GM18520 (cell line): Measurements from ENCODE around the gene ANXA2.

Source experiments
- ATAC-seq: cut with Tn5 transposase; IDR thresholded peaks from one replicate; pipeline ENCODE4 v1.9.1; 2021; ENCODE audit not compliant: unreplicated experiment

The ANXA2 gene

GRCh38 chr15:60390231-60390630 lies 7.6 kb downstream of the ANXA2 start:
- ATAC-seq: no peak

- peak; percentile 76 for ATAC-seq
Measured at GRCh38 chr15:60389261-60390077, 8.3 kb downstream of the ANXA2 start.

GRCh38 chr15:60387321-60387720 lies 10.5 kb downstream of the ANXA2 start:
- no peak for ATAC-seq

- ATAC-seq: no peak
Measured at GRCh38 chr15:60386615-60387014, 11.2 kb downstream of the ANXA2 start.

- no peak for ATAC-seq
Measured at GRCh38 chr15:60385620-60386552, 11.9 kb downstream of the ANXA2 start.

DNA sequence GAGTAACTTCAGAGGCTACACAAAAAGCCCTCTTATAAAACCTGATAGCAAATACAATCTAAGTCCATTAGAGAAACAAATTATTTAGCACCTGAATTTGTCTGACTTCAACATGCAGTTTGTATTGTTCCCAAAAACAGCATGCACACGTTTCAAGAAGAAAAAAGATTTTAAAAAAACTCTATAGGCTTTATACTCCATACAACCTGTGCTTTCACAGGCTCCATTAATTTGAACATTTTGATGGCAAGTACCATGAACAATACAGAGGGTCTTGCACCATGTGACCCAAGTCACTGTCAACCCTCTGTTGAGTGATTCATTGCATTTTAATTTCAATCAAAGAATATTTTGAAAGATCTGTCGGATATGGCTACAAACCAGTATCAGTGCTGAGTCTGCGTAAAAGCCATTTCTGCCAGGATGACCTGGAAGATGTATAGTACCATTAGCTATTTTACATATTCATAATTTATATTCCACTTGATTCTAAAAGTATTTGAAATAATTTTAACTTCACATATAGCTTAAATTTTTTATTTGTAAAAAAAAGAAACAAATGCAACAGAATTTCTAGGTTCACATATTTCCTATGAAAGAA lies 13.2 kb downstream of the ANXA2 start:
- no peak for ATAC-seq

DNA sequence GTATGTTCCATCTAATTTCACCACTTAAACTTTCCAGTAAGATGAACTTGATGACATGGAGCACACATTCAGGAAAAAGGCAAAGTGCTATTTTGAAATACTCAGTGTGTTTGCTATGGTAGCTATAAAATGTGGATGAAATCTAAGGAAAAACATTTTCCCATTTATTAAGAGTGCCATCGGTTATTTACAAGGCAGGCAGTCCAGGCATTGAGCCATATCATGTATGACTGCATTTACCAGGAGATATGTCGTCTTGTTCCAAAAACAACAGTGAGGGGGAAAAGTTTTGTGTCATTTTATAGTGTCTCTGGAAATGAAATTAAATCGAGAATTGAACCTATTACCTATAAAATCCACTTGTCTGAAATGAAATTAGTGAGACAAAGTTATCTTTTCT lies 13.7 kb downstream of the ANXA2 start:
- ATAC-seq: no peak

DNA sequence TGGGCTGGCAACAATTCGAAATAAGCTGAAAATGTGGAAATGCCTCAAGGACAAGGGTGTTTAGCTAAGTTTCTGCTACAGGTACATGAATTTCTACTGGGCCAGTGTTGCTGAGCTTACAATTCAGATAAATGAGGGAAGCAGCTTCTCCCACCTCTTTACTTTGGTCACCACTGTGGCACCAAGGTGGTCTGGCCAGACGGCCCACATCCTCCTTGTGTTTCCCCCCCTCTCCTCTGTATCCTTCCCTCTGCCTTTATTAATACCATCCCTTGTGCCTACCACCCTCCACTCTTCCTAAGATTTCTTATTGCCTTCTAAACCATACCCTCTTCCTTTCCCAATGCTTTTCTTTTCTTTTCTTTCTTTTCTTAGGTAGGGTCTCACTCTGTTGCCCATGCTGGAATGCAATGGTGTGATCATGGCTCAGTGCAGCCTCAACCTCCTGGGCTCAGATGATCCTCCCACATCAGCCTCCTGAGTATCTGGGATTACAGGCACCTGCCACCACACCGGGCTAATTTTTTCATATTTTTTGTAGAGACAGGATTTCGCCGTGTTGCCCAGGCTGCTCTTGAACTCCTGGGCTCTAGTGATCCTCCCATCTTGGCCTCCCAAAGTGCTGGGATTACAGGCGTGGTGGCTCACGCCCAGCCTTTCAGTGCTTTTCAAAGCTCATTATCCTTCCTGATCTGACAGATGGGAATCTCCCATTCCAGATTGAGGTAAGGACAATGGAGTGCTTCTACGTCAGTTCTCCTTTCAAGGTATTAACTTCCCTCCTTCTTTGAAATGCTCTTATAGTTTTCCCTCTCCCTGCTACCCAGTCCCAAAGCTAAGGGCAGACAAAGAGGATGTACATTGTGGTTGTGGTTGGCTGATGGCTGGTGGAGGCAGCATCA lies 14.8 kb downstream of the ANXA2 start:
- no peak for ATAC-seq

DNA sequence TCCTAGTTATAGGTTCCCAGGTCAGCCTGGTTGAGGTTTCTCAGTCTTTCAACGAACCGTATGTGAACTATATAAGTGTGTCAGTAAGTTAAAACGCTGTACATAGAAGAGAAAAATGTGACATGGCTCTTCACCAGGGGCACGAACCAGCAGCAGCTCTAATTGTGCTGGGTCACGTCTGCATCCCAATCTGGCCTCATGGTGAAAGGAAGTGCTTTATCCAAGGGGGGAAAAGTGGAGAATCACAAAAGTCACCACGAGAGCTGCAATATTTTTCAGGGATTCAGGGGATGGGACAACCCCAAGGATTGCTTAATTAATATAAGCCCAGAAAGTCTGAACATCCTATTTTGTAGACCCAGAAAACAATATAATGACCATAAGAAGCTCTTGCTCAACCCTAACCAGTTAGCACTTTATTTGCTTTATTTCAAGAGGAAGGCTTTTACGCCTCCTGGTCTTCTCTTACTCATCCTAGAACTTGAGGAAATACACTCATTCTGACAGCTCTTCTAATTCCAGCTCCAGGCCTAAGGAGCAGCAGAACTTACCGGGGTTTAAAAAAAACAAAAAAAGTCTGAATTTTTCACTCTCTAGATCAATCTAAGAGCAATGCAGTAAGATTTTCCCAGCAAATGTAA lies 16.5 kb downstream of the ANXA2 start:
- ATAC-seq: no peak

- ATAC-seq: no peak
Measured at GRCh38 chr15:60379525-60380274, 18.1 kb downstream of the ANXA2 start.

DNA sequence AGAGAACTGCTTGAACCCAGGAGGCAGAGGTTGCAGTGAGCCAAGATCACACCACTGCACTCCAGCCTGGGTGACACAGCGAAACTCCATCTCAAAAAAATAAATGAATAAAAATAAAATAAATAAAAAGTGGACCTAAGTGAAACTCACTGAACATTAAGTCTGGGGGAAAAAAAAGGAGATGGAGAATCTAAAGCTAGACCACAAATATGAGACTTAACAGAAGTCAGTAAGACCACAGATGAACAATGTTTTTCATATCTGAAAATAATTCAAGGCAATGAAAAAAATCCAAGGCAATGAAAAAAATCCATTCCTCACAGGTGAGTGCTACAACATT lies 18.6 kb downstream of the ANXA2 start:
- ATAC-seq: no peak

DNA sequence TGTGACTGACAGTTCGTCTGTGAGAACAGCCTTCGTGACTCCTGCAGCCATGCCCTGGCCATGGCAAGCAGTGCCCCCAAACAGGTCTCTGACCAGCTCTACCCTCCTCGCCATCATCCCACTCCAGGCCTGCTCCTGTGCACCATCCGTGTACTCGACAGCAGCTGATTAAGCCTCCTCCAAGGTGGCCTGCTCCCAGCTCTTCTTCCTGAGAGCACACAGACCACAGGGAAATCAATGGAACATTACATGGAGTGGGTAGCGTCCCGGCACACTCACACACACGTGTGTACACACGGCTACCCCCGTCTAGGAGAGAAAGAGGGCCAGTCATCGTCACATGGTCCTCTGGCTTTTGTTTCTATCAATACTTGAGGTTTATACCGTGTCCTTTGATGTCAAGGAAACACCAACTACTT lies 21.1 kb downstream of the ANXA2 start:
- no peak for ATAC-seq

DNA sequence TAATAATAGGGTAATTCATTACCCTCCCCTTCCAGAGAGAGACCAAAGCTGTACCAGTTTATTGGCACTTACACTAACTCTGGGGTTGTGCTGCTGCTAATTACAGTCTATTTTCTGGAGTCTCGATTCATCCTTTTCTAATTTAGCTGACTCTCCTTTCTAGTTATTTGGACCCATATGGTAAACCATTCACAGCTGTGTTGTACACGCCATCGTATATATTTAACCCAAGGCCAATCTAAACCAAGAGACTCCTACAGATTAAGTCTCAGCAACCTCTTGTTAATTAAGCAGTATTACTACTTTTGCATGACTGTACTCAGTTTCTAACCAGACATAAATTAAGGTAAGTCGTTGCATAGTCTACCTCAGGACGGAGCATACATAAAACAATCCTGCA lies 22.5 kb downstream of the ANXA2 start:
- no peak for ATAC-seq

GRCh38 chr15:60374628-60375081 lies 23.1 kb downstream of the ANXA2 start:
- no peak for ATAC-seq

GRCh38 chr15:60374209-60374608 lies 23.6 kb downstream of the ANXA2 start:
- ATAC-seq: no peak

GRCh38 chr15:60373745-60374144 lies 24.0 kb downstream of the ANXA2 start:
- ATAC-seq: no peak

GRCh38 chr15:60373327-60373726 lies 24.5 kb downstream of the ANXA2 start:
- no peak for ATAC-seq

- no peak for ATAC-seq
Measured at GRCh38 chr15:60372756-60373155, 25.0 kb downstream of the ANXA2 start.

DNA sequence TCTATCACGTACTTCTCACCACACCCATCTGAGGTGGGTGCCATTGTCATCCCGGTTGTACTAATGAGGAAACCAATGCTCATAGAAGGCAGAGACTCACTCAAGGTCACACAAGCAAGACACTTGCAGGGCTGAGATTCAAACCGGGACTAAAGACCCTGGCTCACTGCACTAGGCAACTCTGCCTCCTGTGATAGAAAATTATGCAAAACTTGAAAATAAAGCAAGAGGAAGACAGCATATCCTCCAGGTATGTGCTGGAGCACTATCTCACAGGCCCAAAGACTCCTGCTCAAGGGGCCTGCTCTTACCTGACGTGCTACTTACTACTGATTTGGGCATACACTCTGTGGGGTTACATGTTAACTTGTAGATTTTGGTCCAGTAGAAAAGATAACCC lies 25.6 kb downstream of the ANXA2 start:
- no peak for ATAC-seq
